ENCODE measurements around the gene GATA3.

GATA3 gene

DNA sequence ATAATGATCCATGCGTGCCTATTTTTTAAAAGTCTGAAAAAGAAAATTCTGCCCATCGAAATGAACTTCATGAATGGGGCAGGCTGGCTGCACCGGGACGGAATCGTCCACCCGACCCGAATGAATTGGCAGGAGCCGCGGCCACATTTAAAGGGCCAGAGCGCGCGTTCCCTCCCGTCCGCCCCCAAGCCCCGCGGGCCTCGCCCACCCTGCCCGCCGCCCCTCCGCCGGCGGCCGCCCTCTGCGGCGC lies 319 bp upstream of the GATA3 start:
- DNase-seq (ENCODE audit: low read depth in 1 of 2, low spot score in 1 of 2), result no peak
- Histone ChIP-seq H3K4me3 (replicated peaks; ENCODE audit: insufficient read depth, low read length) (no peak overlapping the region), H3K27ac (replicated peaks) (no peak overlapping the region), H3K27me3 (ENCODE audit: insufficient read depth, poor library complexity, severe bottlenecking) (peaks cover 21% of the 10 kb centered on the region)
- TF ChIP-seq, protein P1, sequence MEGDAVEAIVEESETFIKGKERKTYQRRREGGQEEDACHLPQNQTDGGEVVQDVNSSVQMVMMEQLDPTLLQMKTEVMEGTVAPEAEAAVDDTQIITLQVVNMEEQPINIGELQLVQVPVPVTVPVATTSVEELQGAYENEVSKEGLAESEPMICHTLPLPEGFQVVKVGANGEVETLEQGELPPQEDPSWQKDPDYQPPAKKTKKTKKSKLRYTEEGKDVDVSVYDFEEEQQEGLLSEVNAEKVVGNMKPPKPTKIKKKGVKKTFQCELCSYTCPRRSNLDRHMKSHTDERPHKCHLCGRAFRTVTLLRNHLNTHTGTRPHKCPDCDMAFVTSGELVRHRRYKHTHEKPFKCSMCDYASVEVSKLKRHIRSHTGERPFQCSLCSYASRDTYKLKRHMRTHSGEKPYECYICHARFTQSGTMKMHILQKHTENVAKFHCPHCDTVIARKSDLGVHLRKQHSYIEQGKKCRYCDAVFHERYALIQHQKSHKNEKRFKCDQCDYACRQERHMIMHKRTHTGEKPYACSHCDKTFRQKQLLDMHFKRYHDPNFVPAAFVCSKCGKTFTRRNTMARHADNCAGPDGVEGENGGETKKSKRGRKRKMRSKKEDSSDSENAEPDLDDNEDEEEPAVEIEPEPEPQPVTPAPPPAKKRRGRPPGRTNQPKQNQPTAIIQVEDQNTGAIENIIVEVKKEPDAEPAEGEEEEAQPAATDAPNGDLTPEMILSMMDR (IDR thresholded peaks at IDR 0.05; ENCODE audit: insufficient read depth, low read length), result no peak
- TF ChIP-seq GABPA (IDR thresholded peaks at IDR 0.05; ENCODE audit: low read depth), result no peak
- TF ChIP-seq, protein P2, sequence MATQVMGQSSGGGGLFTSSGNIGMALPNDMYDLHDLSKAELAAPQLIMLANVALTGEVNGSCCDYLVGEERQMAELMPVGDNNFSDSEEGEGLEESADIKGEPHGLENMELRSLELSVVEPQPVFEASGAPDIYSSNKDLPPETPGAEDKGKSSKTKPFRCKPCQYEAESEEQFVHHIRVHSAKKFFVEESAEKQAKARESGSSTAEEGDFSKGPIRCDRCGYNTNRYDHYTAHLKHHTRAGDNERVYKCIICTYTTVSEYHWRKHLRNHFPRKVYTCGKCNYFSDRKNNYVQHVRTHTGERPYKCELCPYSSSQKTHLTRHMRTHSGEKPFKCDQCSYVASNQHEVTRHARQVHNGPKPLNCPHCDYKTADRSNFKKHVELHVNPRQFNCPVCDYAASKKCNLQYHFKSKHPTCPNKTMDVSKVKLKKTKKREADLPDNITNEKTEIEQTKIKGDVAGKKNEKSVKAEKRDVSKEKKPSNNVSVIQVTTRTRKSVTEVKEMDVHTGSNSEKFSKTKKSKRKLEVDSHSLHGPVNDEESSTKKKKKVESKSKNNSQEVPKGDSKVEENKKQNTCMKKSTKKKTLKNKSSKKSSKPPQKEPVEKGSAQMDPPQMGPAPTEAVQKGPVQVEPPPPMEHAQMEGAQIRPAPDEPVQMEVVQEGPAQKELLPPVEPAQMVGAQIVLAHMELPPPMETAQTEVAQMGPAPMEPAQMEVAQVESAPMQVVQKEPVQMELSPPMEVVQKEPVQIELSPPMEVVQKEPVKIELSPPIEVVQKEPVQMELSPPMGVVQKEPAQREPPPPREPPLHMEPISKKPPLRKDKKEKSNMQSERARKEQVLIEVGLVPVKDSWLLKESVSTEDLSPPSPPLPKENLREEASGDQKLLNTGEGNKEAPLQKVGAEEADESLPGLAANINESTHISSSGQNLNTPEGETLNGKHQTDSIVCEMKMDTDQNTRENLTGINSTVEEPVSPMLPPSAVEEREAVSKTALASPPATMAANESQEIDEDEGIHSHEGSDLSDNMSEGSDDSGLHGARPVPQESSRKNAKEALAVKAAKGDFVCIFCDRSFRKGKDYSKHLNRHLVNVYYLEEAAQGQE (IDR thresholded peaks at IDR 0.05; ENCODE audit: insufficient replicate concordance, low read depth), result no peak
- no peak for TF ChIP-seq SPI1 (IDR thresholded peaks at IDR 0.05; ENCODE audit: borderline replicate concordance, low read depth)
- no peak for TF ChIP-seq POLR2AphosphoS5 (IDR thresholded peaks at IDR 0.05; ENCODE audit: low read depth)

DNA sequence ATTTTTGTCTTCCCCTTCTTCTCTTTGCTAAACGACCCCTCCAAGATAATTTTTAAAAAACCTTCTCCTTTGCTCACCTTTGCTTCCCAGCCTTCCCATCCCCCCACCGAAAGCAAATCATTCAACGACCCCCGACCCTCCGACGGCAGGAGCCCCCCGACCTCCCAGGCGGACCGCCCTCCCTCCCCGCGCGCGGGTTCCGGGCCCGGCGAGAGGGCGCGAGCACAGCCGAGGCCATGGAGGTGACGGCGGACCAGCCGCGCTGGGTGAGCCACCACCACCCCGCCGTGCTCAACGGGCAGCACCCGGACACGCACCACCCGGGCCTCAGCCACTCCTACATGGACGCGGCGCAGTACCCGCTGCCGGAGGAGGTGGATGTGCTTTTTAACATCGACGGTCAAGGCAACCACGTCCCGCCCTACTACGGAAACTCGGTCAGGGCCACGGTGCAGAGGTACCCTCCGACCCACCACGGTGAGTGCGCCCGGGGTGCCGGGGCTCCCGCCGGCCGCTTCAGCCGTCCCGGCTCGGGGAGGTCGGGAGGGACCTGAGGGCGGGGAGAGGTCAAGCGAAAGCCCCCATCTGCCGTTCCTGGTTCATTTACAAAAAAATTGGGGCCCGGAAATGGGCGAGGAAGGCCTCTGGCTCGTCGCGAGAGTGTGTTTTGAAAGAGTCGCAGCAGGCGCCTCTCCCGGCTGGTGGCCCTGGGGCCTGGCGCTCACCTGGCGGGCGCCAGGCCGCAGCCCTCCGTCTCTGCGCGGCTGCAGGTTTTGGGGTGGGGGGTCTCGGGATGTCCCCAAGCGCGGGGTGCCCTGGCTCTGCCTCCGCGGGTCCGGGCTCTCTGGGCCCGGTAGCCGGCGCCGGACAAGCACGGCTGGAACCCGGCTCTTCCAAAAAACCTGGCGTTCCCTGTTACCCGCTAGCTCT lies 1.2 kb downstream of the GATA3 start:
- TF ChIP-seq GABPA (IDR thresholded peaks at IDR 0.05; ENCODE audit: low read depth), result no peak
- TF ChIP-seq SPI1 (IDR thresholded peaks at IDR 0.05; ENCODE audit: borderline replicate concordance, low read depth), result no peak
- no peak for TF ChIP-seq POLR2AphosphoS5 (IDR thresholded peaks at IDR 0.05; ENCODE audit: low read depth)
- TF ChIP-seq, protein P2 (IDR thresholded peaks at IDR 0.05; ENCODE audit: insufficient replicate concordance, low read depth), result no peak
- TF ChIP-seq, protein P1 (IDR thresholded peaks at IDR 0.05; ENCODE audit: insufficient read depth, low read length), result no peak

DNA sequence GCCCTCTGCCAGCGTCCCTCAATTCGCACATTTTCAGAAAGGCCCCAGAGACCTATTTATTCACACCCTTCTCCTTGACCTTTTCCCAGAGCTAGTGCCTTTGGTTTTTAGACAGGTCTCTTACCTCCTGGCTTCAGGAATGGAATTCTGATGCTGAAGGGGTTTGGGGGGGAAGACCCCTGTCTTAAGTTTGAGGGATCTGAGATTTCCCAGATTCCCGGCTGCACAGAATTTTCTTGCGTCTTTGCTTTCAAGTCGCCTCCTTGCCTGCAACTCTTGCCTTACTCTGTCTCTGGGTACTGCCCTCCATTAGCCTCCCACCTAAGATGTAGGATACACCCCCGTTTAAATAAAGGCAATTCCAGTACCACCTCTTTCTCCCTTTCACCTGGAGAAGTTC lies 1.9 kb downstream of the GATA3 start:
- no peak for DNase-seq (ENCODE audit: low read depth in 1 of 2, low spot score in 1 of 2)
- H3K4me3 ChIP-seq (replicated peaks; ENCODE audit: insufficient read depth, low read length), result no peak overlapping the region
- TF ChIP-seq GABPA (IDR thresholded peaks at IDR 0.05; ENCODE audit: low read depth), result no peak
- no peak for TF ChIP-seq SPI1 (IDR thresholded peaks at IDR 0.05; ENCODE audit: borderline replicate concordance, low read depth)
- TF ChIP-seq POLR2AphosphoS5 (IDR thresholded peaks at IDR 0.05; ENCODE audit: low read depth), result no peak
- TF ChIP-seq, protein P1 (IDR thresholded peaks at IDR 0.05; ENCODE audit: insufficient read depth, low read length), result no peak
- TF ChIP-seq, protein P2 (IDR thresholded peaks at IDR 0.05; ENCODE audit: insufficient replicate concordance, low read depth), result no peak
- no peak overlapping the region for H3K27ac ChIP-seq (replicated peaks)
- peaks cover 17% of the 10 kb centered on the region for H3K27me3 ChIP-seq (ENCODE audit: insufficient read depth, poor library complexity, severe bottlenecking)

More for the DNA sequence above, 1.2 kb downstream of the GATA3 start:
- Histone ChIP-seq H3K4me3 (replicated peaks; ENCODE audit: insufficient read depth, low read length) (no peak overlapping the region), H3K27me3 (ENCODE audit: insufficient read depth, poor library complexity, severe bottlenecking) (peaks cover 19% of the 10 kb centered on the region), H3K27ac (replicated peaks) (no peak overlapping the region)
- DNase-seq (ENCODE audit: low read depth in 1 of 2, low spot score in 1 of 2), result no peak

Measured in HL-60 (cell line).